Activated CD8-positive, alpha-beta memory T cell treated with anti-CD3 and anti-CD28 coated beads for 36 hours (primary cell): Measurements from ENCODE around the gene LAMC1. TPM values are rescaled to one million over a fixed set of nuclear protein-coding genes. Genes with fewer than 3 reads are reported as not detected.
"Not testable (repeated sequence)": the region's sequence is repeated elsewhere in the genome, so short reads cannot be mapped to it uniquely, and the experiment has no call there.

Experiments
- CTCF ChIA-PET: fragments of 350-600 bp; sonication (Branson Sonifier 250); formaldehyde crosslinking; loops from one replicate; lab custom pipeline; 2021; ENCODE audit warnings: antibody characterized with exemption; lab: Charles Lee
- POLR2A ChIA-PET: fragments of 350-600 bp; sonication (Branson Sonifier 250); formaldehyde crosslinking; loops from one replicate; lab custom pipeline; 2021; ENCODE audit warnings: antibody characterized with exemption; lab: Charles Lee
- total RNA-seq, 2 experiments: library from RNA; stranded (reverse); gene quantifications; one replicate each; pipeline ENCODE4 v1.2.3, GENCODE V29; 2021

LAMC1 gene
- total RNA-seq, 2 experiments from 2014 or later: 0.15 to 0.27 TPM

DNA sequence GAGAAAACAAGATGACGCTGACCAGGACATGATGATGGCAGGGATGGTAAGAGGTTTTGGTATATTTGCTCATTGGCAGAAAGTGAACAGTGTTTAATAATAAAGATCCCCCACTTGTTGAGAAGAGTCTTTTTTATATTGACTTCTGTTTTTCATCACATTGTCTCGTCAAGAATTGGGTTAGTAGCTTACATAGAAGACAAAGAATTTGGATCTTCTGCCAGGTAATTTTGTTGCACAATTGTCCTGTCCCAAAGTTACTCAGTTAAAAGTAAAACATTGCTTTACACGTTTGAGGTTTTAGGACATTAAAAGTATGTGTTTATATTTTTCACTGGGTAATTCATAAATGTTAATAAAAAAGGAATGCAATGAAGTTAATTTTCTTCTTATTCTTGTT, 114.6 kb downstream of the LAMC1 start:
- POLR2A ChIA-PET: no interaction called here
- CTCF ChIA-PET: no interaction called here

GRCh38 chr1:183138301-183138700, 115.1 kb downstream of the LAMC1 start:
- ChIA-PET CTCF (no interaction called here), POLR2A (no interaction called here)

GRCh38 chr1:183139281-183139942, 116.2 kb downstream of the LAMC1 start:
- ChIA-PET CTCF (no interaction called here), POLR2A (no interaction called here)

DNA sequence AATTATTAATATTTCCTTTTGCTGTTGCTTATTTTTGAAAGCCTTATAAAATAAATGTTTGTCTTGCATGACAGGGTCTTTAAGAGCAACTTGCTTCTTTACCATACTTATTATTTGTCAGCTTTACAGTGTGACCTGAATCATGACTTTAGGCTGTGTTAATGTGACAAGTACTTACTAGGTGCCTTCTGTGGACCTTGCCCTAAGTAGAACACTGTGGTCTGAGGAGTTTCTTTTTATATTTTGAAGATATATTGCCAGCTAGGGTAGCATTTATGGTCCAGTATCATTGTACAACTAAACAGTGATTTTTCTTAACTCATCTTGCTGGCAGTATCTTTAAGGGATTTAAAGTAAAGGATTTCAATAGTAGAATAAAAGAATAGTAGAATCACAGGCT, 117.4 kb downstream of the LAMC1 start:
- POLR2A ChIA-PET: no interaction called here
- CTCF ChIA-PET: no interaction called here

- CTCF ChIA-PET: no interaction called here
These were observed 119.0 kb downstream of the LAMC1 start for GRCh38 chr1:183142171-183142570.

GRCh38 chr1:183143576-183144315, 120.5 kb downstream of the LAMC1 start:
- CTCF ChIA-PET: no interaction called here
- POLR2A ChIA-PET: interaction anchor here (0.7 kb wide), 1 partner anchor 38 kb away, joined by 3 read pairs; no protein-coding TSS in a partner anchor

More at GRCh38 chr1:183142171-183142570, 119.0 kb downstream of the LAMC1 start:
- POLR2A ChIA-PET: no interaction called here

- CTCF ChIA-PET: no interaction called here
- POLR2A ChIA-PET: no interaction called here
These were observed 121.5 kb downstream of the LAMC1 start for GRCh38 chr1:183144752-183145151.

- POLR2A ChIA-PET: no interaction called here
- CTCF ChIA-PET: no interaction called here
These were observed 124.5 kb downstream of the LAMC1 start for GRCh38 chr1:183147735-183148134.

DNA sequence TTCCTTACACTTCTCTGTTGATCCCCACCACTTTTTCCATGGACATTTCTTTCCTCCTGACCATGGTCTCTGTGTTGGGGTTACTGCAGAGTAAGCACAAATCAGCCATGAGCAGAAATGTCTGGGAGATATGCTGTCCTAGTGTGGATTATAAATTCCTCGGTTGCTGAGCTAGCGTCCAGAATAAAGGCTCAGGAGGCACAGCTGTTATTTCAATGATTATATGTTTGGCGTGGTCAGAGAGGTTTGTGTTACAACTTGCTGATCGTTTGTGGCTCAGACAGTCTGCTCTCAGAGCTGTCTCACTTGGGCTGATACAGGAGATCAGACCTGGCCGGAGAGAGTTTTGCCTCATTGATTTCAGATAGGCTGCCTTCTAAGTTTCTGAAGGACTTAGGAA, 125.4 kb downstream of the LAMC1 start:
- POLR2A ChIA-PET: no interaction called here

GRCh38 chr1:183149273-183149672, 126.1 kb downstream of the LAMC1 start:
- POLR2A ChIA-PET: no interaction called here
- CTCF ChIA-PET: no interaction called here

More for the DNA sequence above, 125.4 kb downstream of the LAMC1 start:
- CTCF ChIA-PET: no interaction called here

- POLR2A ChIA-PET, CTCF ChIA-PET: not testable (repeated sequence)
These were observed 126.8 kb downstream of the LAMC1 start for GRCh38 chr1:183150032-183150431.

DNA sequence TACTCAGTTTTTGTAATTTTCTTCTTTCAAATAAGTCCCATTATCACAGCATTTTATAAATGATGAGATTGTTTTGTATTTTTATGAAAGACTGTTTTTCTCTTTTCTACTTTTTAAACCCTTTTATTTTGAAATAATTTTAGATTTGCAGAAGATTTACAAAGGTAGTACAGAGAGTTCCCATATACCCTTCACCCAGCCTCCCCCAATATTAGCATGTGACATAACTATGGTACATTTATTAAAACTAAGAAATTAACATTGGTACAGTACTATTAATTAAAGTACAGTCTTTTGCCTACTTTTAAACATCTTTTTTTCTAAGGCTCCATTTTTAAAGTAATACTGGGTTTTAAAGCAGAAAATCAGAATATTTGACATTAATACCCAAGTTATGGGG, 127.2 kb downstream of the LAMC1 start:
- POLR2A ChIA-PET: no interaction called here
- CTCF ChIA-PET: no interaction called here

GRCh38 chr1:183152180-183152579, 129.0 kb downstream of the LAMC1 start:
- CTCF ChIA-PET: no interaction called here
- POLR2A ChIA-PET: no interaction called here

DNA sequence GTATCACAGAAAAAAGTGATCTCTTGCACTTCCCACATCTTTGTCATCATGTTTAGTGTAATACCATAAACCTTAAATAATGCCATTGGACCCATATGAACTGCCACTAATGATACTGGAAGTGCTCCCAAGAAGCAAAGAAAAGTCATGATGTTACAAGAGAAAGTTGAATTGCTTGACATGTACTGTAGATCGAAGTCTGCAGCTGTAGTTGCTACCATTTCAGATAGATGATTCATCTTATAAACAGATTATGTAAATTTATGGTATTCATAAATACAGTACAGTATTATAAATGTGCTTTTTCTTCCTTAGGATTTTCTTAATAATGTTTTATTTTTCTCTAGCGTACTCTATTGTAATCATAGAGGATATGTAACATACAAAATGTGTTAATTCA, 132.7 kb downstream of the LAMC1 start:
- ChIA-PET POLR2A (no interaction called here), CTCF (no interaction called here)

DNA sequence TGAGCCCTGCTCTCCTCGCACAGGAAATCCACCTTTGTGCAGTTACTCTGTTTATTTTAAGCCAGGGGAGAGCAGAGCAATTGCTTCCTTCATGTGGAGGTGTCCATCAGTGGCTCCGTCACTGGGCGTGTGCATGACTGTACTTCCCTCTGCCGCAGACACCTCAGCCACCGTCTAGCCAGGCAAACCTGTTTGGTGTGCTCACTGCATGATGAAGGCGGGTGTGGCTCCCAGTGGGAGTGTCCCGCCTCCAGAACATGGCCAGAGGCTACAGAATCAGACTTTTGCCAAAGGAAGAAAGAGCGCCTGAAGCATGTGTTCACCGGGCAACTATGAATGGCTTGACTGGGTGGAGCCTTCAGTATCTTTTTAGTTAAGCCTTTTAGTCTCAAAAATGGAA, 136.7 kb downstream of the LAMC1 start:
- ChIA-PET CTCF (no interaction called here), POLR2A (interaction anchor here (0.6 kb wide), 1 partner anchor 48 kb away, joined by 3 read pairs; no protein-coding TSS in a partner anchor)

- CTCF ChIA-PET: no interaction called here
- POLR2A ChIA-PET: no interaction called here
These were observed 138.2 kb downstream of the LAMC1 start for GRCh38 chr1:183161391-183161790.

GRCh38 chr1:183163316-183163715, 140.1 kb downstream of the LAMC1 start:
- ChIA-PET POLR2A (no interaction called here), CTCF (no interaction called here)

- ChIA-PET POLR2A (no interaction called here), CTCF (no interaction called here)
These were observed 141.1 kb downstream of the LAMC1 start for GRCh38 chr1:183164340-183164739.

GRCh38 chr1:183164963-183165362, 141.7 kb downstream of the LAMC1 start:
- ChIA-PET CTCF (no interaction called here), POLR2A (no interaction called here)

GRCh38 chr1:183165456-183165855, 142.2 kb downstream of the LAMC1 start:
- ChIA-PET CTCF (no interaction called here), POLR2A (no interaction called here)

GRCh38 chr1:183166454-183166853, 143.2 kb downstream of the LAMC1 start:
- ChIA-PET CTCF (no interaction called here), POLR2A (no interaction called here)
